EH (cell line): Measurements from ENCODE around the gene TRAP1.
"Not testable (repeated sequence)": the region's sequence is repeated elsewhere in the genome, so short reads cannot be mapped to it uniquely, and the experiment has no call there.

Experiments used
- DNase-seq: peaks from one replicate; pipeline ENCODE4 v3.0.0-alpha.2; 2015; ENCODE audit warnings: low read depth

The TRAP1 gene

DNA sequence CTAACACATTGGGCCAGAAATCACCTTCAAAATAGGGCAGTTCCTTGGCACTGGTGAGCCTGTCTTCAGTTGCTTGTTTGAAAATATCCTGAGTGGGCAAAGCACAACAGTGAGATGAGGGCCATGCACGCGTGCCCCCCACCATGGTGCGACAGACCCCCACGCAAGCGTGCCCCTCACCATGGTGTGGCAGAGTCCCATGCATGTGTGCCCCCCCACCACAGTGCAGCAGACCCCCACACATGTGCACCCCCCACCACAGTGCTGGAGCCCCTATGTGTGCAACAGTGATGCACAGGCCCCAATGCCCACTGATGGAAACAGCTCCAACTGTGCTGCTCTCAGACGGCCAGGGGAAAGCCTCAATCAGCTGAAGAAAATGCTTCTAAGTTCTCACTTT is 18.8 kb upstream of the TRAP1 start:
- no peak for DNase-seq

- no peak for DNase-seq
Observed at GRCh38 chr16:3735541-3735940, 18.2 kb upstream of the TRAP1 start.

DNA sequence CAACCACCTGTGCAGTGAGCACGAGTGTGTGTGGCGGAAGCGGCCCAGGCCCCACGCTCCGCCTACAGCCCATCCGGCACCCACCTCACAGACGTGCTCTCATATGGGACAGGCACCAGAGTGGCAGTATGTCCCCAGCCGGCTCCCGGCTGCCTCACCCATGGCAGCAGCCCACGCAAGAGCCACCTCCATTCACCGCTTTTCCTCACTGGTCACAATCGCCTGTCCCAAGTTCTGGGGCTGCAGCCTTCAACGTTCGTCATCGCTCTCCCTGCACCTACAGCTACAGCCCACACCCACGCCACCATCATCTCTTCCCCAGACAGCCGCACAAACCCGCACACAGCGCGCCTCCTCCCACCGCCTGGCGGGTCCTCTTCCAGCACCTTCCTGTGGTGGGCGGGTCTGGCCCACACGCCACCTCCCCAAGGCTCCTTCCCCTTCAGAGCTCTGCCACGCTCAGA is 17.5 kb upstream of the TRAP1 start:
- no peak for DNase-seq

DNA sequence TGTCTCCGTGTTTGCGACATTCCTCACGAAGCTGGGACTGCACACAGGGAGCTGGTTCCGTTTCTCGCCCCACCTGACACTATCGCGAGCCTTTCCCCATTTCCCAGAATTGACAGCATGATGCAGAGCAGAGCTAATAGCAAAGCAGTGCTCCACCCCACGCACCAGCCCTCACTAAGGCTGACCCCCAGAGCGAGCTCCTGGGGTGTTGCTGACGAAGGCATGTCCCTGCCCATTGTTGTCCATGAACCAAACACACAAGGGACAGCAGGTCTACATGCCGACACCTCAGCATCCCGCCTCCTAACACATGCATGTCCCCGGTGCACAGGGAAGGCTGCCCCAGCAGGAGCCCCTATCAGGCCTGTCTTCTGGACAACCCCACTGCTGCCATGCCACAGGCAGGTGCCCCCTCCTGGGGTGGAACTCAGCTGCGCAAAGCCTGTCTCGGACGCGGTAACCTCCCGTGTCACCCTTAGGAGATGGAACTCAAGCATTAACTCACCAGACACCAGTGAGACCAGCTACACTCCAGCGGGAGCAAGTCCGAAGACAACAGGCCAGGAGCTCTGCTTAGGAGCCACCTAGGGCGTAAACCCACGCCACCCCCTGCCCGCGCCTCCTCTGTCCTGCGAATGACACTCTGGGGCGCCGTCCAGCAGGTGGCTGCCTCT is 16.9 kb upstream of the TRAP1 start:
- no peak for DNase-seq

DNA sequence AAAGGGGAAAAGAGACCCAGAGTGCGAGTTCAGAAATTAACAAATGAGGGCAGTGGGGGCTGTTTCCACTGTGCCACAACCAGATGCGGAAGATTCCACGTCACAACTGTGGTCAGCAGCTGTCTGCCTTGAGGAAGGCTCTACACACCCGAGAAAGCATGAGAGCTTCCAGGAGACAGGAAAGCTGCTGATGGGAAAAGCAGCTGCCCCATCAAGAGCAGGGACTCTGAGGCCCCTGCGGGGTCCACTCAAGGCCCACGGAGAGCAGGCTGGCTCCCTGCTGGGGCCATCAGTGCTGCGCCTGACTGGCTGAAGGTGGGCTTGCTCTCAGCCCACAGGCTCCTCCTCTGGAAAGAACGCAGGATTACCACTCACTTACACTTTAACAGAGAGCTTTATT is 14.8 kb upstream of the TRAP1 start:
- DNase-seq: no peak

GRCh38 chr16:3731126-3731935 is 14.0 kb upstream of the TRAP1 start:
- DNase-seq: no peak

GRCh38 chr16:3730161-3731125 is 13.1 kb upstream of the TRAP1 start:
- DNase-seq: no peak

GRCh38 chr16:3729161-3730112 is 12.1 kb upstream of the TRAP1 start:
- no peak for DNase-seq

- DNase-seq: no peak
Observed at GRCh38 chr16:3728424-3729160, 11.3 kb upstream of the TRAP1 start.

DNA sequence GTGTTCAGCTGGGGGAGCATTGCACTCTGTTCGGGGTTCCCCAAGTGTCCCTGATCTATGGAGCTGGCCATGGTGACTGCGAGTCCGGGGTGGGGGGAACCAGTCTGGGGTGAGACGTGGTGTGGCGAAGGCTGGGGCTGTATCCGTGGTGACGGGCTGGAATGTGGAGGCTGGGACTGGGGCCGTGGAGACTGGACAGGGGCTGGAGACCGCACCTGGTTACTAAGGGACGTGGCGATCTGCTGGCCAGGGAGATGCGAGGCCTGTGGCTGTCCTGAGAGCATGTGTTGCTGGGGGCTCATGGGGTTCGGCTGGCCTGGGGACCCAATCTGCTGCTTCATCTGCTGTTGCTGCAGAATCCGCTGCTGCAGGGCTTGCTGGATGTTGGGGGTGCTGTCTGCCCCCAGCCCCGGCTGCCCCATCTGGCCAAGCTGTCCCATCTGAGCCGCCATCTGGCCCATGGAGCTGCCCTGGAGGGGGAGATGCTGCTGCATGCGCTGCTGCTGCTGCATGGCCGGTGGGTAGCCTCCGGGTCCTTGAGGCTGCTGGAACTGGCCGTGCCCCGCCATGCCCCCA is 10.6 kb upstream of the TRAP1 start:
- no peak for DNase-seq

GRCh38 chr16:3726021-3726687 is 8.8 kb upstream of the TRAP1 start:
- no peak for DNase-seq

GRCh38 chr16:3725276-3725675 is 8.0 kb upstream of the TRAP1 start:
- DNase-seq: no peak

DNA sequence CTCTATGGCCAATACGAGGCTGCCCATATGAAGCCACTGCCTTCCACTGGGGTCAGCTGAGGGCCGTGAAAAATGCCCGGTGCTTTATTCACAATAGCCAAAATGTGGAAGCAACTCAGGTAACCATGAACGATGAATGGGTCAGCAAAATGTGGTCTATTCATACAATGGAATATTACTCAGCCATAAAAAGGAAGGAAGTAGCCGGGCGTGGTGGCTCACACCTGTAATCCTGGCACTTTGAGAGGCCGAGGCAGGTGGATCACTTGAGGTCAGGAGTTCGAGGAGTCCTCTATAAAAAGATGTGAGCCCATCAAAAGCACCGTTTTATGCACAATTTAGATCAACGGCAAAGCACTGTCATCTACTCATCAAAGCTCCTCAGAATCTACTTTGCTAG is 5.2 kb upstream of the TRAP1 start:
- no peak for DNase-seq

GRCh38 chr16:3720418-3720817 is 3.1 kb upstream of the TRAP1 start:
- no peak for DNase-seq

DNA sequence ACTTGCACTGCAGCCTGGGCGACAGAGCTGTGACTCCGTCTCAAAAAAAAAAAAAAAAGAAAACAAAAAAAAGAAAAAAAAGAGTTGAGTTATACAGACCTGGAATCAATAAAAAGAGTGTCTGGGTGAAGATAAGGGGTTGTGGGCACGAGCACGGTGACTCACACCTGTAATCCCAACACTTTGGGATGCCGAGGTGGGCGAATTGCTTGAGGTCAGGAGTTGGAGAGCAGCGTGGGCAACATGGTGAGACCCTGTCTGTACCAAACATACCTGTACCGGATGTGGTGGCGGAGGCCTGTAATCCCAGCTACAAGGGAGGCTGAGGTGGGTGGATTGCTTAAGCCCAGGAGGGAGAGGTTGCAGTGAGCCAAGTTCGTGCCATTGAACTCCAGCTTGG is 1.3 kb upstream of the TRAP1 start:
- DNase-seq: no peak

- DNase-seq: no peak
Observed at GRCh38 chr16:3718019-3718391, 681 bp upstream of the TRAP1 start.

DNA sequence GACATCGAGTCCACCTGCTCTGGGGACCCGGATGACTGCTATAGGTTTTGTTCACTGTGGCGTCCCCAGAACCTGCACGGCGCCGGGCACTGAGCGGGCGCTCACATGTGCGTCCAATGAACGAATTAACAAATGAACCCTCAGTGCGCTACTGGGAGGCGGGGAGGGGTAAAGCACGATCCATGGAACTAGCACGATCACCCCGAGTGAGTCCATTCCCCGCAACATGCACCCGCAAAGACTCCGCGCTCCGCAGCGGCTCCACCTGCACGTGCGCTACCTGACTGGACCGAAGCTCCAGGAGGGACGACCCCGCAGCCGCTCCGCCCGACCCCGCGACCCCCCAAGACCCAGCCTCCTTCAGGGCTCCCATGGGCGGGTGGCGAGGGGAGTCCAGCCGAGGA is 491 bp downstream of the TRAP1 start:
- DNase-seq: peak; percentile 24

DNA sequence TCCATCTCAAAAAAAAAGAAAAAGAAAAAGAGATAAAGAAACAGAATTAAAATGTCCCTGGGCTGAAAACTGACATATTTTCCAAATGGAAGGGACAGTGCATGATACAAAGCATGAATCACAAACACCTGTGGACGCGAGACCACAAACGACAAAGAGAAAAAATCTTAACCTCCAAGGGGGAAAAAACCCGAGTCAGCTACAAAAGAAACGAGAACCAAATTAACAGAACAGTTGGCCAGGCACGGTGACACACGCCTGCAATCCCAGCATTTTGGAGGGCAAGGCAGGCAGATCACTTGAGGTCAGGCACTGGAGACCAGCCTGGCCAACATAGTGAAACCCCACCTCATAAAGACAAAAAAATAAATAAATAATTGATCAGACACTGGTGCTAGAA is 1.9 kb downstream of the TRAP1 start:
- DNase-seq: no peak

- not testable (repeated sequence) for DNase-seq
Observed at GRCh38 chr16:3714378-3714777, 2.9 kb downstream of the TRAP1 start.
